ENCODE data around the gene P2RY2. TPM values are rescaled to one million over a fixed set of nuclear protein-coding genes. Genes with fewer than 3 reads are reported as not detected.

P2RY2 gene
- polyA plus RNA-seq, 1 donor from 2014 or later, result not detected

DNA sequence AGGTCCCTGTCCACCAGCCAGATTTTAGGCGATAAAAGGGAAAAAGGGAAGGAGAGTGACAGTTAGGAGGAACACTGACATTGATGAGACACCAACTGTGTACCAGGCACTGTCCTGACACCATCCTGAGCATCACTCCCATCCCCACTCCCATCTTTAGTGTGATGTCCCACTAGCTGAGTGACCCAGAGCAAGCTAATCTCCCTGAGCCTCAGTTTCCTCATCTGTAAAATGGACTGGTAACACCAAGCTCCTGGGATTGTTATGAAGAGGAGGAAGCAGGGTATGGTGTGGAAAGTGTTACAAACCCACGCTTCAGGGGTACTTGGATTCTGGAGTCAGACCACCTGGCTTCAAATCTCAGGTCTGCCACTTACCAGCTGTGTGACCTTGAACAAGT is 45.6 kb downstream of the P2RY2 start:
- TF ChIP-seq, protein P1, sequence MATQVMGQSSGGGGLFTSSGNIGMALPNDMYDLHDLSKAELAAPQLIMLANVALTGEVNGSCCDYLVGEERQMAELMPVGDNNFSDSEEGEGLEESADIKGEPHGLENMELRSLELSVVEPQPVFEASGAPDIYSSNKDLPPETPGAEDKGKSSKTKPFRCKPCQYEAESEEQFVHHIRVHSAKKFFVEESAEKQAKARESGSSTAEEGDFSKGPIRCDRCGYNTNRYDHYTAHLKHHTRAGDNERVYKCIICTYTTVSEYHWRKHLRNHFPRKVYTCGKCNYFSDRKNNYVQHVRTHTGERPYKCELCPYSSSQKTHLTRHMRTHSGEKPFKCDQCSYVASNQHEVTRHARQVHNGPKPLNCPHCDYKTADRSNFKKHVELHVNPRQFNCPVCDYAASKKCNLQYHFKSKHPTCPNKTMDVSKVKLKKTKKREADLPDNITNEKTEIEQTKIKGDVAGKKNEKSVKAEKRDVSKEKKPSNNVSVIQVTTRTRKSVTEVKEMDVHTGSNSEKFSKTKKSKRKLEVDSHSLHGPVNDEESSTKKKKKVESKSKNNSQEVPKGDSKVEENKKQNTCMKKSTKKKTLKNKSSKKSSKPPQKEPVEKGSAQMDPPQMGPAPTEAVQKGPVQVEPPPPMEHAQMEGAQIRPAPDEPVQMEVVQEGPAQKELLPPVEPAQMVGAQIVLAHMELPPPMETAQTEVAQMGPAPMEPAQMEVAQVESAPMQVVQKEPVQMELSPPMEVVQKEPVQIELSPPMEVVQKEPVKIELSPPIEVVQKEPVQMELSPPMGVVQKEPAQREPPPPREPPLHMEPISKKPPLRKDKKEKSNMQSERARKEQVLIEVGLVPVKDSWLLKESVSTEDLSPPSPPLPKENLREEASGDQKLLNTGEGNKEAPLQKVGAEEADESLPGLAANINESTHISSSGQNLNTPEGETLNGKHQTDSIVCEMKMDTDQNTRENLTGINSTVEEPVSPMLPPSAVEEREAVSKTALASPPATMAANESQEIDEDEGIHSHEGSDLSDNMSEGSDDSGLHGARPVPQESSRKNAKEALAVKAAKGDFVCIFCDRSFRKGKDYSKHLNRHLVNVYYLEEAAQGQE (IDR thresholded peaks at IDR 0.05; ENCODE audit: borderline replicate concordance), result no peak
- TF ChIP-seq EZH2 (IDR thresholded peaks at IDR 0.05; ENCODE audit: borderline replicate concordance, insufficient read depth, low read length, poor library complexity, severe bottlenecking), result no peak
- TF ChIP-seq, protein P2, sequence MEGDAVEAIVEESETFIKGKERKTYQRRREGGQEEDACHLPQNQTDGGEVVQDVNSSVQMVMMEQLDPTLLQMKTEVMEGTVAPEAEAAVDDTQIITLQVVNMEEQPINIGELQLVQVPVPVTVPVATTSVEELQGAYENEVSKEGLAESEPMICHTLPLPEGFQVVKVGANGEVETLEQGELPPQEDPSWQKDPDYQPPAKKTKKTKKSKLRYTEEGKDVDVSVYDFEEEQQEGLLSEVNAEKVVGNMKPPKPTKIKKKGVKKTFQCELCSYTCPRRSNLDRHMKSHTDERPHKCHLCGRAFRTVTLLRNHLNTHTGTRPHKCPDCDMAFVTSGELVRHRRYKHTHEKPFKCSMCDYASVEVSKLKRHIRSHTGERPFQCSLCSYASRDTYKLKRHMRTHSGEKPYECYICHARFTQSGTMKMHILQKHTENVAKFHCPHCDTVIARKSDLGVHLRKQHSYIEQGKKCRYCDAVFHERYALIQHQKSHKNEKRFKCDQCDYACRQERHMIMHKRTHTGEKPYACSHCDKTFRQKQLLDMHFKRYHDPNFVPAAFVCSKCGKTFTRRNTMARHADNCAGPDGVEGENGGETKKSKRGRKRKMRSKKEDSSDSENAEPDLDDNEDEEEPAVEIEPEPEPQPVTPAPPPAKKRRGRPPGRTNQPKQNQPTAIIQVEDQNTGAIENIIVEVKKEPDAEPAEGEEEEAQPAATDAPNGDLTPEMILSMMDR (IDR thresholded peaks at IDR 0.05; ENCODE audit: poor library complexity, severe bottlenecking), result no peak
- TF ChIP-seq RAD21 (conservative IDR thresholded peaks at IDR 0.05), result no peak
- no peak for TF ChIP-seq POLR2AphosphoS5 (IDR thresholded peaks at IDR 0.05)
- TF ChIP-seq EP300 (conservative IDR thresholded peaks at IDR 0.05; ENCODE audit: poor library complexity, severe bottlenecking), result no peak
- no peak for TF ChIP-seq MXI1 (conservative IDR thresholded peaks at IDR 0.05; ENCODE audit: poor library complexity, severe bottlenecking)
- TF ChIP-seq SMC3 (conservative IDR thresholded peaks at IDR 0.05; ENCODE audit: poor library complexity), result no peak
- TF ChIP-seq TAF1 (IDR thresholded peaks at IDR 0.05; ENCODE audit: low read depth), result no peak
- H2AFZ ChIP-seq (ENCODE audit: low read depth, low read length), result no peak overlapping the region
- H3K9ac ChIP-seq (ENCODE audit: low read length), result no peak overlapping the region
- H3F3A ChIP-seq (ENCODE audit: insufficient read depth, low read length, poor library complexity, severe bottlenecking), result no peaks in the 10 kb centered on the region
- H3K27me3 ChIP-seq (ENCODE audit: insufficient read depth, low read depth, low read length), result peaks cover 4% of the 10 kb centered on the region
- H3K36me3 ChIP-seq (ENCODE audit: insufficient read depth, low read length), result no peaks in the 10 kb centered on the region
- H4K20me1 ChIP-seq (ENCODE audit: insufficient read depth), result no peaks in the 10 kb centered on the region
- no peaks in the 10 kb centered on the region for H3K9me3 ChIP-seq (ENCODE audit: low read length)
- no peak overlapping the region for H3K27ac ChIP-seq (ENCODE audit: low read length)
- H3K4me3 ChIP-seq (ENCODE audit: low read length), result no peak overlapping the region
- no peaks in the 10 kb centered on the region for H3K79me2 ChIP-seq (replicated peaks; ENCODE audit: insufficient read depth, low read length)
- H3K4me2 ChIP-seq (ENCODE audit: low read length), result no peak overlapping the region
- no peaks in the 10 kb centered on the region for H3K9me2 ChIP-seq (ENCODE audit: insufficient read depth, low read length)

DNA sequence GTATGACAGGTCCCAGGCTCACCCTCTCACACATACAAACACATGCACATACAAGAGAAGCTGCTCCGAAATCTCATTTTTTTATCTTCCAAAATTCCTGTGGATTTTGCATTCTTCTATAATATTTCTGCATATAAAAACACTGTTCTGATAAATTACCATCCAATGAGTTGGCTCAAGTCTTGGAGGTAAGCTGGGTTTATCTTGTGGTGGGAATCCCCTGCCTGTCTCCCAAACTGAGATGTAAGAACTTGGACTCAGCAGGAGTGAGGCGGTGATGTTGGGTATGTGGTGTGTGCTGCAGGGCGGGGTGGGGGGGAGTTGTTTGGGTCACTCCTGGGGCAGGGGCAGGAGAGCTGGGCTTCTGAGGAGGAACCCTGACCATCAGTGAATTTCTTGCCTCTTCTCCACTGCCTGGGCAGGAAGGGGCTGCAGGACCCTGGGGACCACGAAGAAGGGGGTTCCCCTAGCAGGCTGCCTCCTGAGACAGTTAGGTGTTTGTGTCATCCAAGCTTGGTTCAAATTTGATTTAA is 47.3 kb downstream of the P2RY2 start:
- H3K27me3 ChIP-seq (ENCODE audit: insufficient read depth, low read depth, low read length), result peaks cover 4% of the 10 kb centered on the region
- no peak overlapping the region for H2AFZ ChIP-seq (ENCODE audit: low read depth, low read length)
- H3F3A ChIP-seq (ENCODE audit: insufficient read depth, low read length, poor library complexity, severe bottlenecking), result no peaks in the 10 kb centered on the region
- H3K27ac ChIP-seq (ENCODE audit: low read length), result no peak overlapping the region
- no peak overlapping the region for H3K4me3 ChIP-seq (ENCODE audit: low read length)
- no peaks in the 10 kb centered on the region for H3K36me3 ChIP-seq (ENCODE audit: insufficient read depth, low read length)
- H4K20me1 ChIP-seq (ENCODE audit: insufficient read depth), result no peaks in the 10 kb centered on the region
- H3K79me2 ChIP-seq (replicated peaks; ENCODE audit: insufficient read depth, low read length), result no peaks in the 10 kb centered on the region
- no peak overlapping the region for H3K4me2 ChIP-seq (ENCODE audit: low read length)
- TF ChIP-seq POLR2AphosphoS5 (IDR thresholded peaks at IDR 0.05) (no peak), SMC3 (conservative IDR thresholded peaks at IDR 0.05; ENCODE audit: poor library complexity) (no peak), TAF1 (IDR thresholded peaks at IDR 0.05; ENCODE audit: low read depth) (no peak), EZH2 (IDR thresholded peaks at IDR 0.05; ENCODE audit: borderline replicate concordance, insufficient read depth, low read length, poor library complexity, severe bottlenecking) (no peak), RAD21 (conservative IDR thresholded peaks at IDR 0.05) (no peak)
- no peak overlapping the region for H3K9ac ChIP-seq (ENCODE audit: low read length)
- H3K9me3 ChIP-seq (ENCODE audit: low read length), result no peaks in the 10 kb centered on the region
- no peaks in the 10 kb centered on the region for H3K9me2 ChIP-seq (ENCODE audit: insufficient read depth, low read length)
